ENCODE data around the gene SF3A1. TPM values are rescaled to one million over a fixed set of nuclear protein-coding genes. Genes with fewer than 3 reads are reported as not detected.

SF3A1 gene
- total and polyA plus RNA-seq, 2 experiments from 2014 or later = 45.8 to 84.6 TPM

DNA sequence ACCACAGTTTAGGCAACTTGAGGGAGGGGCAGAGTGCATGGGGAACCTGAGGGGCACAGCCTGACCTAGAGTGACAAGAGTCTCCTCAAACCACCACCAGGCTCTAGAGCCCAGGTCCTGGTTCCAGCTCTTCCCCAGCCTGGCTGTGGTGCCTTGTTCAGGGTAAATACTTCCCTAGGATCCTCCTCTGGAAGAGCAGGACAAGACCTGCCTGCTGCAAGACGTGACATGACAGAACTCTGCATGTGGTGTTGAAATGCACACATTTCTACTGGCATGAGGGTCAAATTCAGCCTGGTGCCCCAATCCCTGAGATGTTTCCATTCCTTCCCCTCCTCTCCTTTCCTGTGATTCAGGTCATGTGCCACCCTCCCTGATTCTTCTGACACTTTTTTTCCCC, 43.5 kb upstream of the SF3A1 start:
- peaks cover 9% of the 10 kb centered on the region for H3K79me2 ChIP-seq
- no peaks in the 10 kb centered on the region for H3K36me3 ChIP-seq (replicated peaks; ENCODE audit: insufficient read depth, low read depth)
- no peak for DNase-seq (ENCODE audit: low spot score)
- H3K4me3 ChIP-seq = no peak overlapping the region
- no peaks in the 10 kb centered on the region for H3K9me2 ChIP-seq (replicated peaks; ENCODE audit: insufficient read depth)
- H3K27ac ChIP-seq = no peak overlapping the region
- no peak overlapping the region for H3K4me2 ChIP-seq
- H3K9me3 ChIP-seq (ENCODE audit: low read depth) = no peaks in the 10 kb centered on the region
- H4K20me1 ChIP-seq (ENCODE audit: insufficient read depth, poor library complexity, severe bottlenecking) = no peaks in the 10 kb centered on the region
- TF ChIP-seq, protein P1, sequence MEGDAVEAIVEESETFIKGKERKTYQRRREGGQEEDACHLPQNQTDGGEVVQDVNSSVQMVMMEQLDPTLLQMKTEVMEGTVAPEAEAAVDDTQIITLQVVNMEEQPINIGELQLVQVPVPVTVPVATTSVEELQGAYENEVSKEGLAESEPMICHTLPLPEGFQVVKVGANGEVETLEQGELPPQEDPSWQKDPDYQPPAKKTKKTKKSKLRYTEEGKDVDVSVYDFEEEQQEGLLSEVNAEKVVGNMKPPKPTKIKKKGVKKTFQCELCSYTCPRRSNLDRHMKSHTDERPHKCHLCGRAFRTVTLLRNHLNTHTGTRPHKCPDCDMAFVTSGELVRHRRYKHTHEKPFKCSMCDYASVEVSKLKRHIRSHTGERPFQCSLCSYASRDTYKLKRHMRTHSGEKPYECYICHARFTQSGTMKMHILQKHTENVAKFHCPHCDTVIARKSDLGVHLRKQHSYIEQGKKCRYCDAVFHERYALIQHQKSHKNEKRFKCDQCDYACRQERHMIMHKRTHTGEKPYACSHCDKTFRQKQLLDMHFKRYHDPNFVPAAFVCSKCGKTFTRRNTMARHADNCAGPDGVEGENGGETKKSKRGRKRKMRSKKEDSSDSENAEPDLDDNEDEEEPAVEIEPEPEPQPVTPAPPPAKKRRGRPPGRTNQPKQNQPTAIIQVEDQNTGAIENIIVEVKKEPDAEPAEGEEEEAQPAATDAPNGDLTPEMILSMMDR (IDR thresholded peaks at IDR 0.05; ENCODE audit: poor library complexity) = no peak
- TF ChIP-seq EZH2phosphoT487 (IDR thresholded peaks at IDR 0.05; ENCODE audit: low read depth, severe bottlenecking, unreplicated experiment) (no peak), EZH2 (IDR thresholded peaks at IDR 0.05; ENCODE audit: borderline replicate concordance) (no peak)
- no peaks in the 10 kb centered on the region for H3K27me3 ChIP-seq
- WGBS (ENCODE audit: low lambda C conversion rate, missing lambda C conversion rate) = 92% methylated on average over 1 of the region's 1 CpG
- H3K4me1 ChIP-seq (ENCODE audit: insufficient read depth) = peaks cover 5% of the 10 kb centered on the region
- H2AFZ ChIP-seq = no peak overlapping the region

DNA sequence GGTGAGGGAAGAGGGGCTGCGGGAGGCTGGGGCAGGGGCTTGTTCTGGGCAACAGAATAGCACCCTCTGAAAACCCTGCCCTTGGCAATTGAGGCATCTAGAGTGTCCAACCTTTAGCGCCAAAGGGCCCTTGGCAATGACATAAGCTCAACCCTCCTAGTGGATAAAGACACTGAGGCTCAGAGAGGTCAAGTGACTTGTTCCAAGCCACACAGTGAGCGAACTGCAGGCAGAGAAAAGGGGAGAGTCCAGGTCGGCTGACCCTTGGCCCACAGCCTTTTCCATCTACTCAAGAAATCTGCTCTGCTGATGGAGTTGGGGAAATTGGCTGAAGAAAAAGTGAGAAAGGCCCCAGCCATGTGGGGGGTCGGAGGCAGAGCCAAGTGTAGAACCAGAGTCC, 43.0 kb upstream of the SF3A1 start:
- no peaks in the 10 kb centered on the region for H3K9me3 ChIP-seq (ENCODE audit: low read depth)
- no peaks in the 10 kb centered on the region for H3K9me2 ChIP-seq (replicated peaks; ENCODE audit: insufficient read depth)
- no peak overlapping the region for H3K4me2 ChIP-seq
- peaks cover 5% of the 10 kb centered on the region for H3K4me1 ChIP-seq (ENCODE audit: insufficient read depth)
- H3K27me3 ChIP-seq = no peaks in the 10 kb centered on the region
- TF ChIP-seq, protein P1 (IDR thresholded peaks at IDR 0.05; ENCODE audit: poor library complexity) = no peak
- TF ChIP-seq EZH2phosphoT487 (IDR thresholded peaks at IDR 0.05; ENCODE audit: low read depth, severe bottlenecking, unreplicated experiment) = no peak
- TF ChIP-seq EZH2 (IDR thresholded peaks at IDR 0.05; ENCODE audit: borderline replicate concordance) = no peak
- H3K79me2 ChIP-seq = peaks cover 9% of the 10 kb centered on the region
- no peak overlapping the region for H2AFZ ChIP-seq
- 93% methylated on average over 5 of the region's 5 CpGs for WGBS (ENCODE audit: low lambda C conversion rate, missing lambda C conversion rate)
- H3K4me3 ChIP-seq = no peak overlapping the region
- no peaks in the 10 kb centered on the region for H3K36me3 ChIP-seq (replicated peaks; ENCODE audit: insufficient read depth, low read depth)
- H4K20me1 ChIP-seq (ENCODE audit: insufficient read depth, poor library complexity, severe bottlenecking) = no peaks in the 10 kb centered on the region
- no peak for DNase-seq (ENCODE audit: low spot score)
- H3K27ac ChIP-seq = no peak overlapping the region

DNA sequence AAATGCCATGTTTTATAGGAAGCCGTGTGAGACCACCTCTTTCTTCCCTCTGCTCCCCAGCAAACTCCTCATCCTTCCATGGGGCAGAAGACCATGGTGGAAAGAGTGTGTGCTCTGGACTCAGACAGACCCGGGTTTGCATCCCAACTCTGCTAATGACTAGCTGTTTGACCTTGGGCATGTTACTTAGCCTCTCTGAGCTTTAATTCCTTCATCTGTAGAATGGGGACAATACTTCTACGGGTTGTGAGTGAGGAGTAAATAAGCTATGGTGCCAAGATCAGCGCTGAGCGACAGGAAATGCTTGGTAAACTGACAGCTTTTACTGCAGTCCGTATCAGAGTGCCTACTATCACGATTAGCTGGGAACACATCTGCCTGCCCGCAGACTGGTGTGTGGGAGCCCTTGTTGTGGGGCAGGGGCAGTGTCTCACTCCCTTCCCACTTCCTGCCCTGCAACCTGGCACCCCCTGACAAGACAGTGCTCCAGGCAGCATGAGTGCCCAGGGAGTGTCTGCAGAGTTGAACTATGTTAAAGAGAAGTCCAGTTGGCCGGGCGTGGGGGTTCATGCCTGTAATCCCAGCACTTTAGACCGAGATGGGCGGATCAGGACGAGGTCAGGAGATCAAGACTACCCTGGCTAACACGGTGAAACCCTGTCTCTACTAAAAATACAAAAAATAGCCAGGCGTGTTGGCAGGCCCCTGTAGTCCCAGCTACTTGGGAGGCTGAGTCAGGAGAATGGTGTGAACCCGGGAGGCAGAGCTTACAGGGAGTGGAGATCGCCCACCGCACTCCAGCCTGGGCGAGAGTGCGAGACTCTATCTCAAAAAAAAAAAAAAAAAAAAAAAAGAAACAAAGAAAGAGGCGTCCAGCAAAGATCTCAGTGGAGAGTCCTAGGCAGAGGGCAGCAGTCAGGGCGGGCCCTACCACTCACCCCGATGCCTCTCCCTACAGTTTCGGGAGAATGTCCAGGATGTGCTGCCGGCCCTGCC, 42.3 kb upstream of the SF3A1 start:
- peaks cover 9% of the 10 kb centered on the region for H3K79me2 ChIP-seq
- H3K4me2 ChIP-seq = peak overlapping the region; percentile 99
- no peak overlapping the region for H3K27ac ChIP-seq
- no peaks in the 10 kb centered on the region for H3K9me2 ChIP-seq (replicated peaks; ENCODE audit: insufficient read depth)
- 82% methylated on average over 25 of the region's 25 CpGs for WGBS (ENCODE audit: low lambda C conversion rate, missing lambda C conversion rate)
- no peaks in the 10 kb centered on the region for H4K20me1 ChIP-seq (ENCODE audit: insufficient read depth, poor library complexity, severe bottlenecking)
- DNase-seq (ENCODE audit: low spot score) = no peak
- TF ChIP-seq EZH2 (IDR thresholded peaks at IDR 0.05; ENCODE audit: borderline replicate concordance) (no peak), EZH2phosphoT487 (IDR thresholded peaks at IDR 0.05; ENCODE audit: low read depth, severe bottlenecking, unreplicated experiment) (no peak)
- TF ChIP-seq, protein P1 (IDR thresholded peaks at IDR 0.05; ENCODE audit: poor library complexity) = no peak
- H3K4me1 ChIP-seq (ENCODE audit: insufficient read depth) = peaks cover 5% of the 10 kb centered on the region
- no peak overlapping the region for H3K4me3 ChIP-seq
- no peaks in the 10 kb centered on the region for H3K27me3 ChIP-seq
- H2AFZ ChIP-seq = no peak overlapping the region
- no peaks in the 10 kb centered on the region for H3K36me3 ChIP-seq (replicated peaks; ENCODE audit: insufficient read depth, low read depth)
- H3K9me3 ChIP-seq (ENCODE audit: low read depth) = no peaks in the 10 kb centered on the region

Data from hepatocyte (in vitro differentiated cells).